Ishikawa (cell line): ENCODE data around the gene ARHGEF26.

ENCODE experiments used
- CEBPB ChIP-seq: IDR thresholded peaks from 2 replicates; pipeline ENCODE4 v1.6.1; 2012
- CREB1 ChIP-seq: IDR thresholded peaks from 2 replicates; pipeline ENCODE4 v1.6.1; 2012; ENCODE audit warnings: low read depth
- EGR1 ChIP-seq: IDR thresholded peaks from 2 replicates; pipeline ENCODE4 v1.6.1; 2012
- EP300 ChIP-seq: IDR thresholded peaks from 2 replicates; pipeline ENCODE4 v1.6.1; 2012; ENCODE audit warnings: borderline replicate concordance
- FOXM1 ChIP-seq: IDR thresholded peaks from 2 replicates; pipeline ENCODE4 v1.6.1; 2012; ENCODE audit warnings: low read depth, borderline replicate concordance
- NFIC ChIP-seq: IDR thresholded peaks from 2 replicates; pipeline ENCODE4 v1.6.1; 2012
- RAD21 ChIP-seq: IDR thresholded peaks from 2 replicates; pipeline ENCODE4 v1.6.1; 2012; ENCODE audit warnings: low read depth
- TAF1 ChIP-seq: IDR thresholded peaks from 2 replicates; pipeline ENCODE4 v1.6.1; 2012; ENCODE audit warnings: low read depth, mild to moderate bottlenecking
- TCF12 ChIP-seq: IDR thresholded peaks from 2 replicates; pipeline ENCODE4 v1.6.1; 2012; ENCODE audit warnings: low read depth
- TEAD4 ChIP-seq: IDR thresholded peaks from 2 replicates; pipeline ENCODE4 v1.6.1; 2012
- USF1 ChIP-seq: IDR thresholded peaks from 2 replicates; pipeline ENCODE4 v1.6.1; 2012
- YY1 ChIP-seq: IDR thresholded peaks from 2 replicates; pipeline ENCODE4 v1.6.1; 2012; ENCODE audit warnings: low read depth
- ZBTB7A ChIP-seq: IDR thresholded peaks from 2 replicates; pipeline ENCODE4 v1.6.1; 2012; ENCODE audit warnings: low read depth
- TF ChIP-seq, protein P1 (sequence below): IDR thresholded peaks from 2 replicates; pipeline ENCODE4 v1.6.1; 2012; ENCODE audit warnings: low read depth, mild to moderate bottlenecking
- TF ChIP-seq, protein P2 (sequence below): IDR thresholded peaks from 2 replicates; pipeline ENCODE4 v1.6.1; 2012

ARHGEF26 gene

DNA sequence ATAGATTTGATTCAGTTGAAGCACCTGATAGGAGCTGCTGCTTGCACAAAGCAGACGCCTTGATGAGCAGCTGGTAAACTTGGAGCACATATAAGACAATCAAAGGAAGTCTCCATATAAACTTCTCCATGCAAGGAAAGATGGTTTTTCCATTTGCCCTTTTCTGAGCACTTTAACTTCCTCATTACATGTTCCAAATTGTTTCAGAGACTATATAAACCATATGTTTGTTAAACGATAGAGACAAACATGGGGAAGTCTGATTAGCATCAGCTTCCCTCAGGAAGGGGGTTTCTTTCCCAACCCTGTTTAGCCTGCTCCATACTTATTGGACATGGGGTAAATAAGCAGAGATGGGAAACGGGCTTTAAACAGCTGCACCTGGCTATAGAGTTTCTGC is 115.1 kb downstream of the ARHGEF26 start:
- no peak for TF ChIP-seq TAF1
- no peak for TF ChIP-seq TCF12
- no peak for TF ChIP-seq ZBTB7A
- TF ChIP-seq EGR1, result no peak
- no peak for TF ChIP-seq CEBPB
- no peak for TF ChIP-seq YY1
- TF ChIP-seq CREB1, result no peak
- no peak for TF ChIP-seq TEAD4
- TF ChIP-seq, protein P1, sequence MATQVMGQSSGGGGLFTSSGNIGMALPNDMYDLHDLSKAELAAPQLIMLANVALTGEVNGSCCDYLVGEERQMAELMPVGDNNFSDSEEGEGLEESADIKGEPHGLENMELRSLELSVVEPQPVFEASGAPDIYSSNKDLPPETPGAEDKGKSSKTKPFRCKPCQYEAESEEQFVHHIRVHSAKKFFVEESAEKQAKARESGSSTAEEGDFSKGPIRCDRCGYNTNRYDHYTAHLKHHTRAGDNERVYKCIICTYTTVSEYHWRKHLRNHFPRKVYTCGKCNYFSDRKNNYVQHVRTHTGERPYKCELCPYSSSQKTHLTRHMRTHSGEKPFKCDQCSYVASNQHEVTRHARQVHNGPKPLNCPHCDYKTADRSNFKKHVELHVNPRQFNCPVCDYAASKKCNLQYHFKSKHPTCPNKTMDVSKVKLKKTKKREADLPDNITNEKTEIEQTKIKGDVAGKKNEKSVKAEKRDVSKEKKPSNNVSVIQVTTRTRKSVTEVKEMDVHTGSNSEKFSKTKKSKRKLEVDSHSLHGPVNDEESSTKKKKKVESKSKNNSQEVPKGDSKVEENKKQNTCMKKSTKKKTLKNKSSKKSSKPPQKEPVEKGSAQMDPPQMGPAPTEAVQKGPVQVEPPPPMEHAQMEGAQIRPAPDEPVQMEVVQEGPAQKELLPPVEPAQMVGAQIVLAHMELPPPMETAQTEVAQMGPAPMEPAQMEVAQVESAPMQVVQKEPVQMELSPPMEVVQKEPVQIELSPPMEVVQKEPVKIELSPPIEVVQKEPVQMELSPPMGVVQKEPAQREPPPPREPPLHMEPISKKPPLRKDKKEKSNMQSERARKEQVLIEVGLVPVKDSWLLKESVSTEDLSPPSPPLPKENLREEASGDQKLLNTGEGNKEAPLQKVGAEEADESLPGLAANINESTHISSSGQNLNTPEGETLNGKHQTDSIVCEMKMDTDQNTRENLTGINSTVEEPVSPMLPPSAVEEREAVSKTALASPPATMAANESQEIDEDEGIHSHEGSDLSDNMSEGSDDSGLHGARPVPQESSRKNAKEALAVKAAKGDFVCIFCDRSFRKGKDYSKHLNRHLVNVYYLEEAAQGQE, result no peak
- TF ChIP-seq EP300, result no peak
- no peak for TF ChIP-seq NFIC
- no peak for TF ChIP-seq RAD21
- TF ChIP-seq, protein P2, sequence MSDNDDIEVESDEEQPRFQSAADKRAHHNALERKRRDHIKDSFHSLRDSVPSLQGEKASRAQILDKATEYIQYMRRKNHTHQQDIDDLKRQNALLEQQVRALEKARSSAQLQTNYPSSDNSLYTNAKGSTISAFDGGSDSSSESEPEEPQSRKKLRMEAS, result no peak

- TF ChIP-seq, protein P1, result no peak
- TF ChIP-seq EP300, result no peak
- no peak for TF ChIP-seq CEBPB
- no peak for TF ChIP-seq YY1
- TF ChIP-seq USF1, result no peak
- no peak for TF ChIP-seq TAF1
- TF ChIP-seq CREB1, result no peak
Observed at GRCh38 chr3:154240235-154240634, 119.0 kb downstream of the ARHGEF26 start.

DNA sequence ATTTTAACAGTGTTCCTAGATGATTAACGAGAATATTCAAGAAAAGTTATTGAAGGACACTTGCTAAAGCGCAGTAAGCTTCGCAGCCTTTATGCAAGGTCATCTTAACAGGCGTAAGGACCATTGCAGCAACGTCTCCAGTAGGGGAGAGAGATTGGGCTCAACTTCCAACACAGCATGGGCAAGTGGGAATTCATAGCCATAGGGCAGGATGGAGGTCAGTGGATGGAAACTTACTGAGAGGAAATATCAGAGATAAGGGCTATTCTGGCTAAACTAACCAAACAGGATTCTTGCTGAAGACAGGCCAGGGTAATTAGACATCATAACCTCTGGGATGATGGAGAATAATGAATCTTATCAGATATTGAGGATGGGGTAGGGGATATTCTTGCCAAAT is 120.3 kb downstream of the ARHGEF26 start:
- TF ChIP-seq TCF12 (no peak), TAF1 (no peak), ZBTB7A (no peak), RAD21 (no peak), CREB1 (no peak), FOXM1 (no peak), EP300 (no peak), NFIC (no peak), CEBPB (no peak), USF1 (no peak), EGR1 (no peak), YY1 (no peak), TEAD4 (no peak)
- TF ChIP-seq, protein P1, result no peak
- TF ChIP-seq, protein P2, result no peak

DNA sequence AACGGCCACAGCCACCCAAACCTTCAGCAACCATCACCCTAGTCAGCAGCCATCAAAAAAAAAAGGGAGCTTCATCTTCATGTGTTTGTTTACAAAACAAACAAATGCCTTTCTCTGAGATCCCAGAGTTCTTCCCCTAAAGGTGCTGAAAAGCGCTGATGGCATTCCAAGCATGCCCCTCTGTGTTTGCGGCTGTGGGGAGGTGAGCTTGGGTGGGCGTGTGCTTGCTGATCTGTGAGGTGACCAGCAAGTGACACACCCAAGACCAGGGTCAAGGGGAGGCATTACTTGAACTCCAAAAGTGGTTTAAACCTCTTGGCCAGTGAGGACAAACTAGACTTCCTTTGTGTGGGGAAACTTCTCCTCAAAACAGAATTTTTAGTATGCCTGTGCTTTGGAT is 121.6 kb downstream of the ARHGEF26 start:
- TF ChIP-seq FOXM1 (no peak), ZBTB7A (no peak), NFIC (no peak), EGR1 (no peak), CREB1 (no peak), CEBPB (no peak), TEAD4 (no peak), TAF1 (no peak), RAD21 (no peak), EP300 (no peak)
- TF ChIP-seq, protein P1, result no peak
- TF ChIP-seq, protein P2, result no peak
